ENCODE measurements around the gene RAI1. TPM values are rescaled to one million over a fixed set of nuclear protein-coding genes. Genes with fewer than 3 reads are reported as not detected.

Gene RAI1
- total and polyA plus RNA-seq, 2 of the 13 experiments (the other 11 are each of a cell fraction or from before 2014, with no cell fraction given): 3.4 to 5.2 TPM

- TF ChIP-seq HNF4G (IDR thresholded peaks at IDR 0.05; ENCODE audit: borderline replicate concordance, low read depth, low read length) (peak; percentile 91), HNF4G (CRISPR knock-in tag; IDR thresholded peaks at IDR 0.05; ENCODE audit: borderline replicate concordance, low read depth) (peak; percentile 69; the same call in 1 of the 2 replicates), ZBTB39 (CRISPR knock-in tag; IDR thresholded peaks at IDR 0.05) (no peak), PLRG1 (conservative IDR thresholded peaks at IDR 0.05) (no peak), ETV6 (CRISPR knock-in tag; conservative IDR thresholded peaks at IDR 0.05) (no peak), NFKB2 (CRISPR knock-in tag; IDR thresholded peaks at IDR 0.05; ENCODE audit: borderline replicate concordance) (no peak), SALL1 (CRISPR knock-in tag; IDR thresholded peaks at IDR 0.05) (peak; percentile 46; the same call in 1 of the 2 replicates), NFRKB (IDR thresholded peaks at IDR 0.05) (no peak), ZSCAN29 (CRISPR knock-in tag; conservative IDR thresholded peaks at IDR 0.05) (no peak), MAFG (CRISPR knock-in tag; IDR thresholded peaks at IDR 0.05) (no peak), ZNF615 (CRISPR knock-in tag; IDR thresholded peaks at IDR 0.05; ENCODE audit: borderline replicate concordance) (no peak), ZBTB37 (CRISPR knock-in tag; IDR thresholded peaks at IDR 0.05) (peak; percentile 52; the same call in 1 of the 2 replicates), ZNF333 (CRISPR knock-in tag; IDR thresholded peaks at IDR 0.05; ENCODE audit: borderline replicate concordance) (no peak), ARID3A (IDR thresholded peaks at IDR 0.05; ENCODE audit: low read depth, low read length) (no peak), HMG20A (CRISPR knock-in tag; IDR thresholded peaks at IDR 0.05; ENCODE audit: borderline replicate concordance) (no peak), TBX2 (CRISPR knock-in tag; IDR thresholded peaks at IDR 0.05; ENCODE audit: borderline replicate concordance) (peak; percentile 46; the same call in 1 of the 2 replicates), ELF4 (CRISPR knock-in tag; IDR thresholded peaks at IDR 0.05; ENCODE audit: borderline replicate concordance) (no peak)
- TF ChIP-seq, protein P1, sequence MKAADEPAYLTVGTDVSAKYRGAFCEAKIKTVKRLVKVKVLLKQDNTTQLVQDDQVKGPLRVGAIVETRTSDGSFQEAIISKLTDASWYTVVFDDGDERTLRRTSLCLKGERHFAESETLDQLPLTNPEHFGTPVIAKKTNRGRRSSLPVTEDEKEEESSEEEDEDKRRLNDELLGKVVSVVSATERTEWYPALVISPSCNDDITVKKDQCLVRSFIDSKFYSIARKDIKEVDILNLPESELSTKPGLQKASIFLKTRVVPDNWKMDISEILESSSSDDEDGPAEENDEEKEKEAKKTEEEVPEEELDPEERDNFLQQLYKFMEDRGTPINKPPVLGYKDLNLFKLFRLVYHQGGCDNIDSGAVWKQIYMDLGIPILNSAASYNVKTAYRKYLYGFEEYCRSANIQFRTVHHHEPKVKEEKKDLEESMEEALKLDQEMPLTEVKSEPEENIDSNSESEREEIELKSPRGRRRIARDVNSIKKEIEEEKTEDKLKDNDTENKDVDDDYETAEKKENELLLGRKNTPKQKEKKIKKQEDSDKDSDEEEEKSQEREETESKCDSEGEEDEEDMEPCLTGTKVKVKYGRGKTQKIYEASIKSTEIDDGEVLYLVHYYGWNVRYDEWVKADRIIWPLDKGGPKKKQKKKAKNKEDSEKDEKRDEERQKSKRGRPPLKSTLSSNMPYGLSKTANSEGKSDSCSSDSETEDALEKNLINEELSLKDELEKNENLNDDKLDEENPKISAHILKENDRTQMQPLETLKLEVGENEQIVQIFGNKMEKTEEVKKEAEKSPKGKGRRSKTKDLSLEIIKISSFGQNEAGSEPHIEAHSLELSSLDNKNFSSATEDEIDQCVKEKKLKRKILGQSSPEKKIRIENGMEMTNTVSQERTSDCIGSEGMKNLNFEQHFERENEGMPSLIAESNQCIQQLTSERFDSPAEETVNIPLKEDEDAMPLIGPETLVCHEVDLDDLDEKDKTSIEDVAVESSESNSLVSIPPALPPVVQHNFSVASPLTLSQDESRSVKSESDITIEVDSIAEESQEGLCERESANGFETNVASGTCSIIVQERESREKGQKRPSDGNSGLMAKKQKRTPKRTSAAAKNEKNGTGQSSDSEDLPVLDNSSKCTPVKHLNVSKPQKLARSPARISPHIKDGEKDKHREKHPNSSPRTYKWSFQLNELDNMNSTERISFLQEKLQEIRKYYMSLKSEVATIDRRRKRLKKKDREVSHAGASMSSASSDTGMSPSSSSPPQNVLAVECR (CRISPR knock-in tag; IDR thresholded peaks at IDR 0.05; ENCODE audit: borderline replicate concordance): peak; percentile 54; the same call in 1 of the 2 replicates
- TF ChIP-seq, protein P2, sequence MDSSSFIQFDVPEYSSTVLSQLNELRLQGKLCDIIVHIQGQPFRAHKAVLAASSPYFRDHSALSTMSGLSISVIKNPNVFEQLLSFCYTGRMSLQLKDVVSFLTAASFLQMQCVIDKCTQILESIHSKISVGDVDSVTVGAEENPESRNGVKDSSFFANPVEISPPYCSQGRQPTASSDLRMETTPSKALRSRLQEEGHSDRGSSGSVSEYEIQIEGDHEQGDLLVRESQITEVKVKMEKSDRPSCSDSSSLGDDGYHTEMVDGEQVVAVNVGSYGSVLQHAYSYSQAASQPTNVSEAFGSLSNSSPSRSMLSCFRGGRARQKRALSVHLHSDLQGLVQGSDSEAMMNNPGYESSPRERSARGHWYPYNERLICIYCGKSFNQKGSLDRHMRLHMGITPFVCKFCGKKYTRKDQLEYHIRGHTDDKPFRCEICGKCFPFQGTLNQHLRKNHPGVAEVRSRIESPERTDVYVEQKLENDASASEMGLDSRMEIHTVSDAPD (CRISPR knock-in tag; IDR thresholded peaks at IDR 0.05): peak; percentile 89; the same call in 1 of the 2 replicates
Observed at GRCh38 chr17:17716837-17717523, 35.7 kb downstream of the RAI1 start (continued).

Data from HepG2 (cell line).